Measurements from ENCODE around the gene CLCN4. TPM values are rescaled to one million over a fixed set of nuclear protein-coding genes. Genes with fewer than 3 reads are reported as not detected.

CLCN4 gene
- total RNA-seq = 5.7 and 9.0 TPM in 2 replicates

- no peak for DNase-seq (ENCODE audit: extremely low read depth, low read depth, low spot score)
These were observed at the start of gene CLCN4 for GRCh38 chrX:10156199-10157031. Gene CLCN4, plus strand, starts transcription at chrX:10156975. Its CDS starts 28,058 bp downstream, at chrX:10185033.

- no peak for DNase-seq (ENCODE audit: extremely low read depth, low read depth, low spot score)
These were observed 49.3 kb upstream of the CLCN4 start for GRCh38 chrX:10107483-10107882.

- no peak for DNase-seq (ENCODE audit: extremely low read depth, low read depth, low spot score)
These were observed 48.5 kb upstream of the CLCN4 start for GRCh38 chrX:10108288-10108687.

GRCh38 chrX:10109695-10110094 is 47.1 kb upstream of the CLCN4 start:
- DNase-seq (ENCODE audit: extremely low read depth, low read depth, low spot score) = no peak

GRCh38 chrX:10110316-10110935 is 46.3 kb upstream of the CLCN4 start:
- no peak for DNase-seq (ENCODE audit: extremely low read depth, low read depth, low spot score)

DNA sequence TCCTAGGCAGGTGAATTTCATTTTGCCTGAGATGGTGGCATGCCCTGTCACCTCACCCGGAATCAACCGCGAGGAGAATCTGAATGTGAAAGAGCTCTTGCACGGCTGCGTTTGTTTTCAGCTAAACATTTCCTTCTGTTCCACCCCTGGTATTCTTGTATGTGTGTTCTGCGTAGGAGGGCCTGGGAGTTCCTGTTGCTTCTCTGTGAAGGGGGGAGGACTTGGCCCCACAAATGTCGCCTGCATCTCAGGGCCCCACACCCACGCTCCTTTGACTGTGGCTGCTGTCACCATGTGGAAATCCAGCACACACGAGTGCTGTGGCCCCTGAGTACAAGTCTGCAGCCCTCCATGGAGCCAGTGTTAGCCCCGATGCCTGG is 45.8 kb upstream of the CLCN4 start:
- DNase-seq (ENCODE audit: extremely low read depth, low read depth, low spot score) = no peak

- no peak for DNase-seq (ENCODE audit: extremely low read depth, low read depth, low spot score)
These were observed 45.2 kb upstream of the CLCN4 start for GRCh38 chrX:10111364-10112148.

- no peak for DNase-seq (ENCODE audit: extremely low read depth, low read depth, low spot score)
These were observed 44.3 kb upstream of the CLCN4 start for GRCh38 chrX:10112510-10112909.

GRCh38 chrX:10115082-10115481 is 41.7 kb upstream of the CLCN4 start:
- no peak for DNase-seq (ENCODE audit: extremely low read depth, low read depth, low spot score)

GRCh38 chrX:10117301-10117700 is 39.5 kb upstream of the CLCN4 start:
- DNase-seq (ENCODE audit: extremely low read depth, low read depth, low spot score) = no peak

DNA sequence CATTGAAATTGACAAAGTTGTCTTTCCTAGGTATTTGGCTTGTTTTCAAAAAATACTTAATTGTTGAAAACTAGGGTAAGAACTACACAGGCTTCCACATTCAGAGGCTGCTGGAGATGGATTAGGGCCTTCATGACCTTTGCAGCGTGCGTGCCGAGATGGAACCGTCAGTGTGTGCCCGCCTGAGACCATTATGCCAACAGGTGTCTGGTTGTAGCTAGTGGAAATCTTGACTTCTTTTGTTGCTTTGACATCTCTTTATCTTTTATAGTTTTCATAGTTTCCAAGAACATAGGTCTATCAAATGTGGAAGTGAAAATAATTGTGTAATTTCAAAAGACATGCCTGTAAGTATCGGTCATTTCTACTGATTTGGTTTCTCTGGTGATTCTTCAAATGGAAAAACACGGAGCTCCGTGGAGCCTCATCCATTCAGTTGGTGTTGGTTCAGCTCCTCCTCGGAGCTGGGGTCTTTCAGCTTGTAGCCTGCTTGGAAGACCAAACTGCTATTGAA is 38.9 kb upstream of the CLCN4 start:
- DNase-seq (ENCODE audit: extremely low read depth, low read depth, low spot score) = no peak

- DNase-seq (ENCODE audit: extremely low read depth, low read depth, low spot score) = no peak
These were observed 38.2 kb upstream of the CLCN4 start for GRCh38 chrX:10118530-10118929.

DNA sequence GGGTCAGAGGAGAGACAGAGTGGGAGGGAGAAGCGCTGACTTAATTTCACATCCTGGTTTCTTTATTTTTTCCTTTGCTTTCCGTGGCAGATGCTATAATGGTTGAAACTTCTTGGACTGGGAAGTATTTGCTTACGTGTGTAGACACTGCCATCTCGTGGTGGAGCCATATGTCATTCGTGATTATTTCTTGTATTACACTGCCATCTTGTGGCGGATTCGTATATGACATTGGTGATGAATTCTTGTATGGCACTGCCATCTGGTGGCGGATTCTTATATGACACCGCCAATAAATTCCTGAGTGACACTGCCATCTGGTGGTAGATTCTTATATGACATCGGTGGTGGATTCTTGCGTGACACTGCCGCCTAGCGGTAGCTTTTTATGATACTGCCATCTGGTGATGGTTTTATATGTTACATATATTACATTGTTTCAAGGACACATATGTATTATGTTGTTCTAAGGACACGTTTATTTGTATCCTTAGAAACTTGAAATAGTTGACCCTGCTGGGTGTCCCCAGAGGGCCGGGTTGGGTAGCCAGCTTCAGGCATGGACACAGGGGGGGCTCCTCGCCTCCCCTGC is 37.3 kb upstream of the CLCN4 start:
- peak; percentile 97 for DNase-seq (ENCODE audit: extremely low read depth, low read depth, low spot score)

DNA sequence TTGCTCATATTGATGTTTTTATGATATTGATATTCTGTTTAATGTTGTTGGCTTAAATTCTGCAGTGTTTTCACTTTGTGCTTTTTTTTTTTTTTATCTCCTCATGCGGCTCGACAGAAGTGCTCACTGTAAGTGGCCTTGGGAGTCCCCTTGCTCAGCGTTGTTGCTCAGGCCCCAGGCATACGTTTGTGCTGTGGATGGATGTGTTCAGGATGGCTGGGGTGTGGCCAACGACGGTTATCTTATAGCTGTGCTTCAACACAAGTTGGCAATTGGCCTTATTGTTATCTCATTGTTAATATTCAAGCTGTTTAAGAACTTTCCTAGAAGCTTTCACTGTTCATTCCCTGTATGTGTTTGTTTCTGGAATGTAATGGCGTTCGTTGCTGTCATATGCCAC is 36.4 kb upstream of the CLCN4 start:
- no peak for DNase-seq (ENCODE audit: extremely low read depth, low read depth, low spot score)

GRCh38 chrX:10120828-10121227 is 35.9 kb upstream of the CLCN4 start:
- no peak for DNase-seq (ENCODE audit: extremely low read depth, low read depth, low spot score)

DNA sequence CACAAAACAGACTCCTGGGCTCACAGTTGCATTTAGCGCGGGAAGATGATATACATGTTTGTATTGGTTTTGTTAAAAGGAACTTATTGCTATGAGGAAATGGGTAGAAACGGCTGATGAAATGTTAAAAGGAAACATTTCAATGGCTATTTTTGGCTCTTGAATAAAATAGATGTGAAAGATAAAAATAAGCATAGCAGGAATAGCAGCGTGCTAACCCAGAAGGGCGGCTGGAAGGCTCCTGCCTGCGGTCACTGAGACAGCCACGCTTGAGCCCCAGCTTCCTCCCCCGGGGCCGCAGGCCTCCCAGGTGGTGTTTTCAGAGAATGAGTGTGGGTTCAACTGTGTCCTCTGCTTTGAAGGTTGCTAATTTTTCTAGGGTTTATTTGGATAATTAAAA is 35.0 kb upstream of the CLCN4 start:
- DNase-seq (ENCODE audit: extremely low read depth, low read depth, low spot score) = no peak

- no peak for DNase-seq (ENCODE audit: extremely low read depth, low read depth, low spot score)
These were observed 32.1 kb upstream of the CLCN4 start for GRCh38 chrX:10124506-10125247.

DNA sequence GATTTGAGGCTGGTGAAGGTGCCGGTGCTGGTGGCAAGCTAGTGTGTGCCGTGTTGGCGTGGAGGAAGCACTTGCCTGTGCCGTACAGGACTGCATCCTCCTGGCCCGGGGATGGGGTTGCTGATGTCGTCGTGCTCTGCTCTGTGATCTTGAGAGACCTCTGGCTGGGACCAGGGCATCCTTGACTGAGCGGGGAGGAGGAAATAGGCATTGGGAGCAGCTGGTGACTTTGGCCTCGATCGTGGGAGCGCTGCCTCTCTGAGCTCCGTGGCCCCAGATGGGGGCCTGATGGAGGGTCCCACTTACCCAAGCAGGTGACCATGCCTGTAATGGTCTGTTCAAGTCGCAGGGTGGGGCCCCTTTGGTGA is 31.5 kb upstream of the CLCN4 start:
- no peak for DNase-seq (ENCODE audit: extremely low read depth, low read depth, low spot score)

- no peak for DNase-seq (ENCODE audit: extremely low read depth, low read depth, low spot score)
These were observed 30.7 kb upstream of the CLCN4 start for GRCh38 chrX:10126044-10126443.

DNA sequence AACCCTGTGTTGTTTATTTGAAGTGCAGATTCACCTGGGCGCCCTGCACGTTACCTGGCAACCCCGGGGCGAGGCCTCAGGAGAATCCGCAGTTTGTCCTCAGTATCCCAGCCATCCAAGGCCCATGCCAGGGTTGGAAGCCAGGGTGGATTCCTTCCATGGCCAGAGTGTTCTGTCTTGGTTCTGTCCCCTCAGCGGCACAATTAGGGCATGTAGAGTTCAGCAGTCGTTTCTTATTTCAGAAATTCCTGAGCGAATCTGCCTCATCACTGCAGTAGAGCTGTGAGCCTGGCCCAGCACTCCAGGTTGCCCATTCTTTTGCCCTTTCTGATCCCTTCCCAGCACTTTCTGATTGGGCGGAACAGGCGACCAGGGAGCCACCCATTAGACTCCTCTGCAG is 29.9 kb upstream of the CLCN4 start:
- no peak for DNase-seq (ENCODE audit: extremely low read depth, low read depth, low spot score)
